Measurements from ENCODE around the gene EPS8L2.

Gene EPS8L2

DNA sequence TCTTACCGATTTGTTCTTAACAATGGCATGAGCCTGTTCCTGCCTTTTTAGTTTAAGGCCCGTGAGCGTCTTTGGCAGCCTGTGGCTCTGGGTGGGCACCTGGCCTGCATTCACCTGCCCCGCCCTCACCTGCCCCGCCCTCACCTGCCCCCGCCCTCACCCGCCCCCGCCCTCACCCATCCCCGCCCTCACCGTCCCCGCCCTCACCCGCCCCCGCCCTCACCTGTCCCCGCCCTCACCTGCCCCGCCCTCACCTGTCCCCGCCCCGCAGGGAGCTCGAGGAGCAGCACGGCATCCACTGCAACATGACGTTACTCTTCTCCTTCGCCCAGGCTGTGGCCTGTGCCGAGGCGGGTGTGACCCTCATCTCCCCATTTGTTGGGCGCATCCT lies 57.0 kb downstream of the EPS8L2 start:
- DNase-seq: peak in 1 of 2 experiments; percentile 32

DNA sequence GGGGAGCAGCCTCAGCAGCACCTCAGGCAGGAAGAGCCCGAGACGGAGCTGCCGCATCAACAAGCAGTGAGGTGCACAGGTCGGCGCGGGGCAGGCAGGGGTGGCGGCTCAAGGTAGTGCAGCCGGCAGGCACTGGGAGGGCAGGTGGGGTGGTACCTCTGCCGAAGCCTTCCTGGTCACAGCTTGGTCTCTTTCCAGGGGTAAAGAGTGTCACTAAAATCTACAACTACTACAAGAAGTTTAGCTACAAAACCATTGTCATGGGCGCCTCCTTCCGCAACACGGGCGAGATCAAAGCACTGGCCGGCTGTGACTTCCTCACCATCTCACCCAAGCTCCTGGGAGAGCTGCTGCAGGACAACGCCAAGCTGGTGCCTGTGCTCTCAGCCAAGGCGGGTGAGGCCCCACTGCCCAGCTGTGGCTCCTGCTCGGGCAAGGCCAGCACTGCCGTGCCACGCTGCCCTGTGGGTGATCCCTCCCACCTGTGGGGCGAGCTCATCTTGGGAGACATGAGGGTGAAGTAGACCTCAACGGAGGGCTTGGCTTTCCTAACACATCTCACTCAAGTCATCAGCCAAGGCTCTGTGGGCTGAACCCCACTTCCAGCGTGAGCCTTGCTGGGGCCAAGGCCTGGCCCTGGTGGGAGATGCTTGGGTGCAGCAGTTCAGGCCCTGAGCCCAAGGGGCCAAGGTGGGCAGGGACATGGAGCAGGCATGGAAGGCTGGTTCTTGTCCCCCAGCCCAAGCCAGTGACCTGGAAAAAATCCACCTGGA lies 57.7 kb downstream of the EPS8L2 start:
- DNase-seq: no peak

GRCh38 chr11:764322-765024 lies 58.4 kb downstream of the EPS8L2 start:
- no peak for DNase-seq

DNA sequence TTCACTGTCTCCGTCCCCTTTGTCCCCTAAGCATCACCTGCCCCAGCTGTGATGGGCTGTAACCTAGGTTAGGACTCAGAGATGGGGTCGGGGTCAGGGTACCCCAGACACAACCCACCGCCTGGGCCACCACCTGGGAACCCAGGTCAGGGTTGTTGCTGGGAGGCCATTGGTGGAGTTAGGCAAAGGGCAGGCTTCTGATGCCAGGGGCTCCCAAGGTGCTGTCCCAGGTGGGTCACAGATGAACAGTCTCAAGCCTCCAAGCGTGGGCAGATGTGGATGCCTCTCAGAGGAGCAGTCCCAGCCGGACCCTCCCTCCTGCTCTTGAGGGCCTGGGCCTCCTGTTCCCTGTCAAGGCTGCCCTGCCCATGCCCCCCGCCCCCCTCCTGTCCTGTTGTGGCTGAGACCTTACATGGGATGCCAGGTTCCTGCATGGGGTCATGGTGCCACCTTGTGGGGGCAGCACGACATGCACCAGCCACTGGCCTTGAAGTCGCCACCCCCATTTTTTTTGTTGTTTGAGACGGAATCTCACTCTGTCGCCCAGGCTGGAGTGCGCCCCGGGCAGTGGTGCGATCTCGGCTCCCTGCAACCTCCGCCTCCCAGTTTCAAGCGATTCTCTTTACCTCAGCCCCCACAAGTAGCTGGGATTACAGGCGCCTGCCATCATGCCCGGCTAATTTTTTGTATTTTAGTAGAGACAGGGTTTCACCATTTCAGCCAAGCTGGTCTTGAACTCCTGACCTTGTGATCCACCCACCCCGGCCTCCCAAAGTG lies 59.2 kb downstream of the EPS8L2 start:
- no peak for DNase-seq

DNA sequence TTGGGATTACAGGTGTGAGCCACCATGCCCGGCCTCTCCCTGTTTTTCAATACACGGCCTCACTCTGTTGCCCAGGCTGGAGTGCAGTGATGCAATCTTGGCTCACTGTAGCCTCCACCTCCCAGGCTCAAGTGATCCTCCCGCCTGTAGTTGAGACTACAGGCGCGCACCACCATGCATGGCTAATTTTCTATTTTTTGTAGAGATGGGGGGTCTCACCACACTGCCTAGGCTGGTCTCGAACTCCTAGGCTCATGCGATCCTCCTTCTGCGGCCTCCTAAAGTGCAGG lies 59.7 kb downstream of the EPS8L2 start:
- no peak for DNase-seq

DNA sequence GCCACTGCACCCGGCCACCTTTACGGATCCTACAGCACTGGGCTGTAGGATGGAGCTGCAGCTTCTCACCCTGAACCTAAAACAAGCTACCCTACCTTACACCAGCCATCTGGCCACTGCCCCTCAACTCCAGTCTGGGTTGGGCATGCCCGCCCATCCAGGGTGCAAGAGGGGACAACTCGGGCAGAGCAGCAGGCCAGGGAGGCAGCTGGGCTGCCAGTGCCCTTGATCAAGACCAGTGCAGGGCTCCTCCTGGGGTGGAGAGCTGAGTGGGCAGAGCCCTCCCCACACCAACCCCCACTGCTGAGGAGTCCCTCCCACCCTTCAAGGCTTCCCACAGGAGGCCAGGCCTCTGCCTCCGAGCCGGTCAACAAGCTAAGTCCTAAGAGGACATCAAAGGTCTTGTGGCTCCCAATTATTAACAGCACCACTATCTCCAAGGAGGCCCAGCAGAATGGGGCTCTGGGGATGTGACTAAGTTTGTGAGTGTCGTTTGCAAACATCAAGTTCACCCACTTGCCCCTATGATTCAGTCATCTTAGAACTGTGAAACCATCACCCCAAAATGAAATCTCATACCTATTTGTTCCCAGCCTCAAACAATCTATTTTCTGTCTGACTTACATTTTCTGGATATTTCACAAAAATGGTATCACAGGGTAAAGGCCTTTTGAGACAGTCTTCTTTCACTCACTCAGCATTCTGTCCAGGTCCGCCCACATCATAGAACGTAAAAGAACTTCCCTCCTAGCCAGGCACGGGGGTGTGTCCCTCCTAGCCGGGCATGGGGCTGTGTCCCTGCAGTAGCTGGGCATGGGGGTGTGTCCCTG lies 60.3 kb downstream of the EPS8L2 start:
- DNase-seq: no peak

GRCh38 chr11:766936-767210 lies 60.8 kb downstream of the EPS8L2 start:
- no peak for DNase-seq

GRCh38 chr11:767238-767637 lies 61.2 kb downstream of the EPS8L2 start:
- DNase-seq: no peak

DNA sequence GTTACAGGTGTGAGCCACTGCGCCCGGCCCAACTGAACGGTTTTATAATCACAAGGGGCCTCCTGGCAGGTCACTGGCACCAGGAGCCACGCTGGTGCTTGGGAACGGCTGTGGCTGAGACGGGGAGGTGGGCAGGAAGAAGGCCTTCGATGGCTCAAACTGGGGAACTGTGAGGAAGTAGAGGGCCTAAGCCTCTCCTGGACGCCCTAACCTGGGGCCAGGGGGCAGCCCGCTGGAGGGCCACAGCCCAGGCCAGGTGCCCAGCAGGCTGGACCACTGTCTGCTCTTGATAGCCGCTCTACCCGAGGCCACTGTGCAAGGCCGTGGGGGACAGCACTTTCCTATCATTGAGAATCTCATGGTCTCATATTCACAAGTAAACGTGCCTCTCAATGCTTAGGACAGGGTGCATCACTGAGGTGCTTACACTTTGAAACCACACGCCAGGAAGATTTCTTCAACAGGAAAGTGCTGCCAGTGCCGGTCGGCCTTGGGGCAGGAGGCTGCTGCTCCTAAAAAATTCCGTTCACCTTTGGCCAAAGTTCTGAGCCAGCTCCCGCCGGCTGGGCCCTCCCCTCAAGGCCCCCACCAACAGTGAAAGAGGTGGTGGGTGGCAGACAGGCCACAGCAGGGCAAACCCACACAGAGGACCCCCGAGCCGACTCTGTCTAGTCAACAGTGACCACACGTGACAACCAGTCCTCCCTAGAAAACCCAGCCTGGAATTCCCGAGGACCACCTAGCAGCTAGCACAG lies 64.0 kb downstream of the EPS8L2 start:
- no peak for DNase-seq

DNA sequence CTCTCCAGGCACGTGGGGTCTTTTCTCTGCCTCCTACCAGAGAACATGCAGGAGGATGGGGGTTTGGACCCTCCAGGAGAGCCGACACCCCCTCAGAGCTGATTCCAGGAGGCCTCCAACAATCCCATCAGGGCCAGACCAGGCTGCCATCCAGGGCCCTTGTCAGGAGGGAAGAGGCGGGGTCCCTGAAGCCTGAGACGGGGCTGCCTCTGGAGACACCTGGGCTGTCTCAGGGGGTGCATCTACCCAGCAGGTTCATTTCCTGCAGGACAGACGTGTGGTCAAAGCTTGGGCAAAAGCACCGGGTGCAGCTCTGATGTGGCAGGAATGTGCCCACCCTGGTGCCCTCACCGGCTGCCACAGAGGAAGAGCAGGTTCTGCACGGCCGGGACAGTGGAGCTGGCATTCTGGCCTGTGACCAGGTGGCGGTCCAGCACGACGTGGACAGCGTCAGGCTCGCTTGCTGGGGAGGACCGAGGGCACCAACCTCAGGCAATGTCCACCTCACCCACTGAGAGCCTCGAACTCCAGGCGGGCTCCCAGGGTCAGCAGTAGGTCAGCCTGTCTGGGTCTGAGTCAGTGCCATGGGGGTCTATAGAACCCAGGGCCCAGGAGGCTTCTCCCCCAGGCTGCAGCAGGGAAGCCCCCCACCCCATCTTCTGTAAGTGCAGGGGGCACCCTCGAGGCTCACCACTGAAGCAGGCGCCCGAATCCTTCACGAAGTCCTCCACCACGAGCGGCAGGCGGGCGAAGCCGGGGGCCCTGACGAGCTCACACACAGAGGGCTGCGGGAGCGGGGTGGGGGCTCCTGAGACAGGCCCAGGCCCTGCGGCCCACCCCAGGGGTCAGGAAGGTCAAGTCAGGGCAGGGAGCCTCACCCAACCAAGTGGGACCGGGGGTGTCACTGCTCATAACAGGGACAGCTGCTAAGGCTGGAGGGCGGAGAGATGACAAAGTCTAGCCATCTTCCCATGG lies 64.9 kb downstream of the EPS8L2 start:
- DNase-seq: no peak

DNA sequence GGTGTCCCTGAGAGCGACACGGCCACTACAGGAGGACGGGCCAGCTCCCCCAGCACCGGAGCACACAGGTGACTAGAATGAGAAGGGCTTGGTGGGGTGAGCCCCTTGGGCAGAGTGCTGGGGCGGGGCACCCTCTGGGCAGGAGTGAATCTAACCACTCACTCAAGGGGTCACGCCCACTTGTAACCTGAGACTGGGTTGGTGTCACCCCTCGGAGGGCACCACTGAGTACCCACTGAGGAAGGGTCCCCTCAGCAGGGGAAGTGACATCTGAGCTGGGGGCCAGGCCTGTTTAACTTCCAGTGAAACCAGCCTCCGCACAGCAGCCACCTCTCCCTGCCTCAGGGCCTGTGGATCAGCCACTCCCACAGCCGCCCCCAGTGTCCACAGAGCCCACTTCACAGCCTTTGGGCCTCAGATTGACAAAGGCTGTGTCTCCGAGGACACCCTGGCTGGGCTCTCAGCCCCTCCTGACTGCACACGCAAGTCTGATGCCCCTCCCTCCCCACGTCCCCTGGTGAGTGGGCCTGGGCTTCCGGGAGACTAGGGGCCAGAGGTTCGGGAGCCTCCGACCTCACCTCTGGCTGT lies 65.7 kb downstream of the EPS8L2 start:
- no peak for DNase-seq

DNA sequence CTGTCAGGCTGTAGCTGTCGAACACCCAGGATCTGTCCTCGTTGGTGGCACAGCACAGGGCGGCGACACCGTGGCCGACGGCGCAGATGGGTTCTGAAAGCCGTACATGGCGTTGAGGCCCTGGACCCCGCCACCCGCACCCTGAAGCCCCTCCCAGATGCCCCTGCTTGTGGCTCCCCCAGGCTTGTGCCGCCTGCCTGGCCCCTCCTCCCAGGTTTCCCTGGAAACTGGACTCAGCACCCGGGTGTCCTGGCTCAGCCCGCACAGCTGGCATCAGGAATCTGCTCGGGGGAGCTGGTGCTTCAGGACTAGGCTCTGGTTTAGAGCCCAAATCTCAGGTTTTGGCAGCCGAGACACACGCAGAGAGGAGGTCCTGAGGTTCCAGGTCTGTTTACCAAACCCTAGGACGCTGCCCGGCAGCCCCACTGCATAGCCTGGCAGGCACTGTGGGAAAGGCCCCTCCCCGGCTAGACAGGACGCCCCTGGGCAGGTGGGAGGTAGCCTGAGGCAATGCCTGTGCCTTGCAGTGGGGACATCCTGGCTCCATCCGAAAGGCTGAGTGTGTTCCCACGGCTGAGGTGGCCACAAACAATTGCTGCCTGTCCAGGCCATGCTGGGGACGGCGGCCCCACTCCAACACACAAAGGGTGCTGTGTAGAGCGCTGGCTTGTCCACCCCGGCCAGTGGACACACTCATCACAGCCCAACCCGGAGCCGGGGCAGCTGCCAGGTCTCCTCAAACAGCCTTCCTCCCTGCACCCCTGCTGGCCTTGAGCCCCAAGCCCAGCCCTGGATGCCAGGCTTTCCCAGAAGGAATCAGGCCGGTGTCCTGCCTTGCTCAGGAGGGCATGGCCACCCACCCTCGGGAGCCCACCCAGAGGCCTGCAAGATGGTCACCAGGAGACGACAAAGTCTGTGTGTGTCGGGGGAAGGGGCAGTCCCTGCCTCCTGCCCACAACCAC lies 66.7 kb downstream of the EPS8L2 start:
- no peak for DNase-seq

DNA sequence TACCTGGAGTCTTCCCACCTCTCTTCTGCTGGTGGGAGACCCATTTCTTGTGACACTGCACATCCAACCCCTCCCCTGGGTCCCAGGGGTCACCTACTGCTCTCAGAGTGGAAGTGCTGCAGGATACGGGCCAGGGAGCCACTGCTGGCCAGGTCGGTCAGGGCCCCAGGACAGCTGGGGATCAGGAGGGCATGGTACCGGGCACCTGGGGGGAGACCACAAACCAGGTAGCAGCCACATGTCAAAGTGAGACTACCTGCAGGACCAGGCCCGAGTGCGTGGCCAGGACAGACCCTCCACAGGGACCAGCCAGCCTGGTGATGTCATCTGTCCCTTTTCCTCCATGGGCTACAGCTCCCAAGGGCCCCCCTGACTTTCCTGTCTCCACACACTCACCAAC lies 67.4 kb downstream of the EPS8L2 start:
- no peak for DNase-seq

DNA sequence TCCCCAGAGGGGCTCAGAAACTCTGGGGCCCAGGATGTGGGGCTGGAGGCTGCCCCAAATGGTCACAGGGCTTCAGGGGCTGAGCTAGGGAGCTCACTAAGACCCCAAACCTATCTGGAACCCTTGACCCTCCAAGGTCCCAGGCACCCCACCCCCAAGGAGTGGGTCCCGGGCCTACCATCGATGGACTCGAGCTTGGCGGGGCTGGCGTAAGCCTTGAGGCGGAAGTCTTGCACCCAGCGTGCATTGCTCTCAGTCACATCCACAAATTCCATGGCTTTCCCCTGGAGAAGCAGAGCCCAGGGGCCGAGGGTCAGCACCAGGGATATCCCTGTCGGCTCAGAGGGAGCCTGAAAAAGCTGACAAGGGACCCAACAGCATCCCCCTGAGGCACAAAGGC lies 67.8 kb downstream of the EPS8L2 start:
- no peak for DNase-seq

- DNase-seq: no peak
Measured at GRCh38 chr11:774873-775592, 69.0 kb downstream of the EPS8L2 start.

GRCh38 chr11:776263-776560 lies 70.2 kb downstream of the EPS8L2 start:
- DNase-seq: no peak

- no peak for DNase-seq
Measured at GRCh38 chr11:776561-777287, 70.7 kb downstream of the EPS8L2 start.
